Endothelial cell (in vitro differentiated cells): ENCODE measurements around the gene MAP3K5. TPM values are rescaled to one million over a fixed set of nuclear protein-coding genes. Genes with fewer than 3 reads are reported as not detected.
"Not testable (repeated sequence)": the region's sequence is repeated elsewhere in the genome, so short reads cannot be mapped to it uniquely, and the experiment has no call there.

Experiments
- DNase-seq: peaks from one replicate; pipeline ENCODE4 v3.0.0; 2021; ENCODE audit warnings: low spot score
- H3K27ac Mint-ChIP-seq: one replicate; pipeline ENCODE4 v1.8.0; 2021; ENCODE audit warnings: mixed read lengths, inconsistent platforms; ENCODE audit not compliant: unreplicated experiment
- H3K27me3 Mint-ChIP-seq: one replicate; pipeline ENCODE4 v1.8.0; 2021; ENCODE audit warnings: mild to moderate bottlenecking, moderate library complexity, mixed read lengths, inconsistent platforms; ENCODE audit not compliant: unreplicated experiment
- H3K36me3 Mint-ChIP-seq: one replicate; pipeline ENCODE4 v1.8.0; 2021; ENCODE audit warnings: mild to moderate bottlenecking, low read depth, mixed read lengths, inconsistent platforms; ENCODE audit not compliant: unreplicated experiment
- H3K4me1 Mint-ChIP-seq: one replicate; pipeline ENCODE4 v1.8.0; 2021; ENCODE audit warnings: mild to moderate bottlenecking, mixed read lengths, inconsistent platforms; ENCODE audit not compliant: unreplicated experiment
- H3K4me3 Mint-ChIP-seq: one replicate; pipeline ENCODE4 v1.8.0; 2021; ENCODE audit warnings: mild to moderate bottlenecking, mixed read lengths, inconsistent platforms; ENCODE audit not compliant: unreplicated experiment
- H3K9me3 Mint-ChIP-seq: one replicate; pipeline ENCODE4 v1.8.0; 2021; ENCODE audit warnings: mixed read lengths, inconsistent platforms; ENCODE audit not compliant: unreplicated experiment
- CTCF ChIP-seq: fragments of 200-600 bp; sonication (generic); IDR thresholded peaks from one replicate; pipeline ENCODE4 v1.5.0; 2021; ENCODE audit warnings: antibody characterized with exemption; ENCODE audit not compliant: unreplicated experiment
- total RNA-seq: library from RNA; stranded (reverse); fragmentation: NEBNext Ultra II Directional; extraction: Animal tissue kit (Norgen Biotek cat#: 25700); gene quantifications from one replicate; pipeline ENCODE4 v1.2.1, GENCODE V29; 2021; ENCODE audit not compliant: unreplicated experiment

MAP3K5 gene
- total RNA-seq, 1 donor from 2014 or later, result 0.33 TPM

GRCh38 chr6:136717716-136717990, 74.6 kb downstream of the MAP3K5 start:
- no peak for DNase-seq
- Mint-ChIP-seq H3K9me3 (no peaks in the 10 kb centered on the region), H3K27ac (no peak overlapping the region), H3K4me3 (no peak overlapping the region), H3K36me3 (no peaks in the 10 kb centered on the region), H3K4me1 (peaks cover 13% of the 10 kb centered on the region), H3K27me3 (no peaks in the 10 kb centered on the region)
- TF ChIP-seq CTCF, result no peak

GRCh38 chr6:136716917-136717715, 75.2 kb downstream of the MAP3K5 start:
- Mint-ChIP-seq H3K4me3 (no peak overlapping the region), H3K9me3 (no peaks in the 10 kb centered on the region), H3K27me3 (no peaks in the 10 kb centered on the region), H3K27ac (no peak overlapping the region), H3K4me1 (peaks cover 13% of the 10 kb centered on the region), H3K36me3 (no peaks in the 10 kb centered on the region)
- TF ChIP-seq CTCF, result no peak
- DNase-seq, result no peak

- not testable (repeated sequence) for H3K27ac Mint-ChIP-seq, H3K36me3 Mint-ChIP-seq, H3K4me3 Mint-ChIP-seq, DNase-seq, H3K27me3 Mint-ChIP-seq, H3K9me3 Mint-ChIP-seq
- H3K4me1 Mint-ChIP-seq, result peaks cover 11% of the 10 kb centered on the region
Measured at GRCh38 chr6:136712642-136713041, 79.6 kb downstream of the MAP3K5 start.

GRCh38 chr6:136711644-136712043, 80.6 kb downstream of the MAP3K5 start:
- Mint-ChIP-seq H3K4me3 (no peak overlapping the region), H3K27ac (no peak overlapping the region), H3K36me3 (no peaks in the 10 kb centered on the region), H3K4me1 (peaks cover 5% of the 10 kb centered on the region), H3K27me3 (no peaks in the 10 kb centered on the region), H3K9me3 (no peaks in the 10 kb centered on the region)
- no peak for DNase-seq
- no peak for TF ChIP-seq CTCF

GRCh38 chr6:136710877-136711552, 81.3 kb downstream of the MAP3K5 start:
- H3K27me3 Mint-ChIP-seq, result no peaks in the 10 kb centered on the region
- TF ChIP-seq CTCF, result no peak
- no peaks in the 10 kb centered on the region for H3K9me3 Mint-ChIP-seq

More at GRCh38 chr6:136710877-136711552, 81.3 kb downstream of the MAP3K5 start:
- DNase-seq, result no peak
- no peaks in the 10 kb centered on the region for H3K4me1 Mint-ChIP-seq
- H3K36me3 Mint-ChIP-seq, result no peaks in the 10 kb centered on the region
- H3K27ac Mint-ChIP-seq, result no peak overlapping the region
- no peak overlapping the region for H3K4me3 Mint-ChIP-seq
